ENCODE measurements around the gene CGN. TPM values are rescaled to one million over a fixed set of nuclear protein-coding genes. Genes with fewer than 3 reads are reported as not detected.

The CGN gene
- total RNA-seq, 4 donors from 2014 or later, result 0.34 to 0.78 TPM; not detected in 2

DNA sequence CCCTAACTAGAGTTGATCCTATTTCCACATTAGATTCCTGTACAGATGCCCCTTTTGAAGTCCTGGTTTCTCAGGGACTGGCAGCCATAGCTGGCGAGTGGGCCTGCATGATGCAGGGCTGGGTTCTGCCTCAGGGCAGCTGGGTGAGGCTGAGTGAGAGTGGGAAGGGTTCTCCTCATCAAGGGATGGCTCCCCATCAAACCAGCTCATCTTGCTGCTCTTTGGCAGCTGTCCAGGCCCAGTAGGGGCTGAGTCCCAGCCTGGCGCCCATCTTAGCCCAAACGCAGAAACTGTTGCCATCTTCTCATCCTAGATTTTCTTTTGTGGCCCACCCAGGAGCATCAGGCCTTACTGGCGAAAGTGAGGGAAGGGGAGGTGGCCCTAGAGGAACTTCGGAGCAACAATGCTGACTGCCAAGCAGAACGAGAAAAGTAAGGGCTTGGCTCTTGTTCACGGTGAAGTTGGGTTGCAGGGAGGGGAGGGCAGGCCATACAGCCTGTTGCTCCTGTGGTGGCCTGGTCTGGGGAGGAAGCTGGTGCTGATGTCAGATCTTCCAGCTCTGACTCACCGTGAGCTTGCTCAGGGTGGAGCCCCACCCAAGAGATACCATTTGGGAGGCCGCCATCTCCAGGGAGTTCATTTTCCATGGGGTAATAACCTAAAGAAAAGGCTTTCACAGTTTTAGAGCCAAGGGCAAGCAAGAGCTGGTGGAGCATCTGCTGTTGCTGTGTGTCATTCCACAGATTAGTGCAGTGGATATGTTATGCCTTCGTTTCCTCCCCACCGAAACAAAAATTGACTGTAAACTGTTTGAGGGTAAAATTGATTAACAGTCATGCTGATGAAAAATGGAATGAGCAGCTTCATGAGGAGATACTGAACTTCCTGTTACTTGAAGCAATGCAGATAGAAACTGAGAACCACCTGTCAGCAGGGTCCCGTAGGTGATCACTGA lies 63.7 kb downstream of the CGN start:
- H3K9me3 ChIP-seq, result no peaks in the 10 kb centered on the region
- no peak overlapping the region for H3K4me3 ChIP-seq
- in situ Hi-C loops (cut with MboI; ENCODE audit: low sequenced_read_pairs in 4 of 4) (loop anchor here in 2 of 4 donors (25.0 kb wide), 1 partner anchor 262 kb away; the partner anchor contains the start of genes C2CD4D (in 2 of the 2) and RORC (in 2 of the 2)), intact Hi-C loops (cut with DNase I; ENCODE audit: low total_unique reads) (no loop called here)
- DNase-seq, result no peak
- no peak overlapping the region for H3K27ac ChIP-seq
- no peaks in the 10 kb centered on the region for H3K27me3 ChIP-seq
- ATAC-seq, result no peak
- no peaks in the 10 kb centered on the region for H3K4me1 ChIP-seq
- no peaks in the 10 kb centered on the region for H3K36me3 ChIP-seq
- TF ChIP-seq POLR2A (IDR thresholded peaks at IDR 0.05), result no peak
- no peak for TF ChIP-seq CTCF (IDR thresholded peaks at IDR 0.05 in 4 of 5, conservative IDR thresholded peaks at IDR 0.05 in 1 of 5)

GRCh38 chr1:151577173-151577572 lies 66.0 kb downstream of the CGN start:
- no peak overlapping the region for H3K4me3 ChIP-seq
- in situ Hi-C loops (cut with MboI; ENCODE audit: low sequenced_read_pairs in 4 of 4) (loop anchor here in 2 of 4 donors (25.0 kb wide), 1 partner anchor 260 kb away; the partner anchor contains the start of genes C2CD4D (in 2 of the 2) and RORC (in 2 of the 2)), intact Hi-C loops (cut with DNase I; ENCODE audit: low total_unique reads) (no loop called here)
- H3K27ac ChIP-seq, result no peak overlapping the region
- ATAC-seq (no peak), DNase-seq (no peak)
- no peaks in the 10 kb centered on the region for H3K27me3 ChIP-seq
- no peaks in the 10 kb centered on the region for H3K9me3 ChIP-seq
- no peak for TF ChIP-seq CTCF (IDR thresholded peaks at IDR 0.05 in 4 of 5, conservative IDR thresholded peaks at IDR 0.05 in 1 of 5)
- no peak for TF ChIP-seq POLR2A (IDR thresholded peaks at IDR 0.05)
- H3K36me3 ChIP-seq, result no peaks in the 10 kb centered on the region
- no peaks in the 10 kb centered on the region for H3K4me1 ChIP-seq

- Histone ChIP-seq H3K4me1 (no peaks in the 10 kb centered on the region), H3K27ac (no peak overlapping the region), H3K9me3 (no peaks in the 10 kb centered on the region), H3K4me3 (no peak overlapping the region), H3K36me3 (no peaks in the 10 kb centered on the region), H3K27me3 (no peaks in the 10 kb centered on the region)
- ATAC-seq (no peak), DNase-seq (no peak)
- intact Hi-C loops (cut with DNase I; ENCODE audit: low total_unique reads), result no loop called here
- TF ChIP-seq CTCF (IDR thresholded peaks at IDR 0.05 in 4 of 5, conservative IDR thresholded peaks at IDR 0.05 in 1 of 5) (no peak), POLR2A (IDR thresholded peaks at IDR 0.05) (no peak)
- in situ Hi-C loops (cut with MboI; ENCODE audit: low sequenced_read_pairs in 4 of 4), result loop anchor here in 2 of 4 donors (25.0 kb wide), 1 partner anchor 258 kb away; the partner anchor contains the start of genes C2CD4D (in 2 of the 2) and RORC (in 2 of the 2)
Observed at GRCh38 chr1:151578941-151579340, 67.8 kb downstream of the CGN start.

DNA sequence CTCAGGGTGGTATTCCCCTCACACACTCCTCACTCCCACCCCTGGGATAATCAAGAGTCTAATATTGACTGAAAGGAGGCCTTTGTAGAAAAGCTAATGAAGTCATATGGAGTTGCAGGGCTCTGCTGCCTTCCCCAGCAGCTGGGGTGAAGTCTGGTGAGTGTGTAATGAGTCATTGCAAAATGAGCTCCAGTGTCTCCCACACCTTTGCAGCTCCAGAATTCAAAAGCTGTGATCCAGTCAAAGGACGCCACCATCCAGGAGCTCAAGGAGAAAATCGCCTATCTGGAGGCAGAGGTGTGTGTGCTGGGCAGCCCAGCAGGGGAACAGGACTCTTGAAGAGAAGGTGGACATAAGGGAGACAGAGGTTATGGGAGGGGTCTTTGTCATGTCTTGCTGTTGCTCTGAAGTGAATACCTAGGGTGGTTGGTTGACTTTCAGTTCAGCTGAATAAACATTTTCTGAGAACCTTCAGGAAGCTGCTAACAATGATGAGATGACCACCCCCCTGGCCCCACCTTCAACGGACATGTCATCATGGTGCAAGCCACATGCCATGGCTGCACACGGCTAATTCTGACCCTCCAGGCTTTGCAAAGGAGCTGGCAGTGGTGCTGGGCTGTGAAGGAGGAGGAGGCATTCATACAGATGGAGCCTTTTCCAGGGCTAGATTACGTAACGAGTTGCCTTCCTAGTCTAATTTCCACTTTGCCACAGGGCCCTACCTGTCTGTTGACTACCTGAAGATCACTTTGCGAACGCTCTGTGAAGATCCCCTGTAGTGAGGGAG lies 68.4 kb downstream of the CGN start:
- ATAC-seq (no peak), DNase-seq (no peak)
- intact Hi-C loops (cut with DNase I; ENCODE audit: low total_unique reads), result no loop called here
- in situ Hi-C loops (cut with MboI; ENCODE audit: low sequenced_read_pairs in 4 of 4), result loop anchor here in 2 of 4 donors (25.0 kb wide), 1 partner anchor 258 kb away; the partner anchor contains the start of genes C2CD4D (in 2 of the 2) and RORC (in 2 of the 2)
- H3K27me3 ChIP-seq, result no peaks in the 10 kb centered on the region
- H3K9me3 ChIP-seq, result no peaks in the 10 kb centered on the region
- TF ChIP-seq POLR2A (IDR thresholded peaks at IDR 0.05) (no peak), CTCF (IDR thresholded peaks at IDR 0.05 in 4 of 5, conservative IDR thresholded peaks at IDR 0.05 in 1 of 5) (no peak)
- no peak overlapping the region for H3K4me3 ChIP-seq
- H3K27ac ChIP-seq, result no peak overlapping the region
- no peaks in the 10 kb centered on the region for H3K36me3 ChIP-seq
- no peaks in the 10 kb centered on the region for H3K4me1 ChIP-seq
